Measurements from ENCODE around the gene RNF167. TPM values are rescaled to one million over a fixed set of nuclear protein-coding genes. Genes with fewer than 3 reads are reported as not detected.
A peak's percentile ranks its signal among the peaks of the same experiment; 100 is the strongest.

The RNF167 gene
- total and polyA plus RNA-seq, 2 of the 13 experiments (the other 11 are each of a cell fraction or from before 2014, with no cell fraction given) = 44.1 to 45.4 TPM

DNA sequence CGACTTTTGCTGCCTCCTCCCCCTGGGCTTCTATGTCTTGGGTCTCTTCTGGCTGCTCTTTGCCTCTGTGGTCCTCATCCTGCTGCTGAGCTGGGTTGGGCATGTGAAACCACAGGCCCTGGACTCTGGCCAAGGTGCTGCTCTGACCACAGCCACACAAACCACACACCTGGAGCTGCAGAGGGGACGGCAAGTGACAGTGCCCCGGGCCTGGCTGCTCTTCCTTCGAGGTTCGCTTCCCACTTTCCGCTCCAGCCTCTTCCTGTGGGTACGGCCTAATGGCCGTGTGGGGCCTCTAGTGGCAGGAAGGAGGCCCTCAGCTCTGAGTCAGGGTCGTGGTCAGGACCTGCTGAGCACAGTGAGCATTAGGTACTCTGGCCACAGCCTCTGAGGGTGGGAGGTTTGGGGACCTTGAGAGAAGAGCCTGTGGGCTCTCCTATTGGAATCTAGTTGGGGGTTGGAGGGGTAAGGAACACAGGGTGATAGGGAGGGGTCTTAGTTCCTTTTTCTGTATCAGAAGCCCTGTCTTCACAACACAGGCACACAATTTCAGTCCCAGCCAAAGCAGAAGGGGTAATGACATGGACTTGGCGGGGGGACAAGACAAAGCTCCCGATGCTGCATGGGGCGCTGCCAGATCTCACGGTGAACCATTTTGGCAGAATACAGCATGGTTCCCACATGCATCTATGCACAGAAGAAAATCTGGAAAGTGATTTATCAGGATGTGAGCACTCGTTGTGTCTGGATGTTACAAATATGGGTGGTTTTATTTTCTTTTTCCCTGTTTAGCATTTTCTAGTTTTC lies 5.7 kb upstream of the RNF167 start (continued):
- TF ChIP-seq, protein P1, sequence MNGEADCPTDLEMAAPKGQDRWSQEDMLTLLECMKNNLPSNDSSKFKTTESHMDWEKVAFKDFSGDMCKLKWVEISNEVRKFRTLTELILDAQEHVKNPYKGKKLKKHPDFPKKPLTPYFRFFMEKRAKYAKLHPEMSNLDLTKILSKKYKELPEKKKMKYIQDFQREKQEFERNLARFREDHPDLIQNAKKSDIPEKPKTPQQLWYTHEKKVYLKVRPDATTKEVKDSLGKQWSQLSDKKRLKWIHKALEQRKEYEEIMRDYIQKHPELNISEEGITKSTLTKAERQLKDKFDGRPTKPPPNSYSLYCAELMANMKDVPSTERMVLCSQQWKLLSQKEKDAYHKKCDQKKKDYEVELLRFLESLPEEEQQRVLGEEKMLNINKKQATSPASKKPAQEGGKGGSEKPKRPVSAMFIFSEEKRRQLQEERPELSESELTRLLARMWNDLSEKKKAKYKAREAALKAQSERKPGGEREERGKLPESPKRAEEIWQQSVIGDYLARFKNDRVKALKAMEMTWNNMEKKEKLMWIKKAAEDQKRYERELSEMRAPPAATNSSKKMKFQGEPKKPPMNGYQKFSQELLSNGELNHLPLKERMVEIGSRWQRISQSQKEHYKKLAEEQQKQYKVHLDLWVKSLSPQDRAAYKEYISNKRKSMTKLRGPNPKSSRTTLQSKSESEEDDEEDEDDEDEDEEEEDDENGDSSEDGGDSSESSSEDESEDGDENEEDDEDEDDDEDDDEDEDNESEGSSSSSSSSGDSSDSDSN (CRISPR knock-in tag; IDR thresholded peaks at IDR 0.05) = peak; percentile 42
- TF ChIP-seq ZSCAN22 (CRISPR knock-in tag; IDR thresholded peaks at IDR 0.05) (no peak), GABPB1 (CRISPR knock-in tag; IDR thresholded peaks at IDR 0.05) (peak; percentile 44), ZNF101 (CRISPR knock-in tag; IDR thresholded peaks at IDR 0.05; ENCODE audit: borderline replicate concordance, low read depth) (no peak), ZFY (CRISPR knock-in tag; IDR thresholded peaks at IDR 0.05) (peak; percentile 47; the same call in 1 of the 2 replicates), ZNF207 (IDR thresholded peaks at IDR 0.05; ENCODE audit: borderline replicate concordance) (no peak), KDM2A (CRISPR knock-in tag; IDR thresholded peaks at IDR 0.05; ENCODE audit: borderline replicate concordance, low read depth) (peak; percentile 84), THAP11 (CRISPR knock-in tag; IDR thresholded peaks at IDR 0.05) (peak; percentile 50), DR1 (CRISPR knock-in tag; IDR thresholded peaks at IDR 0.05) (no peak), IRF2 (CRISPR knock-in tag; IDR thresholded peaks at IDR 0.05) (peak; percentile 51; the same call in 1 of the 2 replicates), TGIF2 (CRISPR knock-in tag; IDR thresholded peaks at IDR 0.05) (no peak), REPIN1 (CRISPR knock-in tag; IDR thresholded peaks at IDR 0.05; ENCODE audit: borderline replicate concordance, low read depth) (peak; percentile 49; the same call in 1 of the 2 replicates), SIN3A (IDR thresholded peaks at IDR 0.05; ENCODE audit: borderline replicate concordance, low read depth, low read length) (no peak), ZNF75D (CRISPR knock-in tag; IDR thresholded peaks at IDR 0.05; ENCODE audit: borderline replicate concordance) (no peak), ZNF451 (CRISPR knock-in tag; IDR thresholded peaks at IDR 0.05) (0 out of 2 replicates have a peak, but pooled peaks have one; percentile 54), ELF1 (CRISPR knock-in tag; IDR thresholded peaks at IDR 0.05) (peak; percentile 49; the same call in 1 of the 2 replicates), AGO2 (optimal IDR thresholded peaks at IDR 0.05; ENCODE audit: low read depth, low read length) (peak; percentile 90), BRD4 (CRISPR knock-in tag; IDR thresholded peaks at IDR 0.05) (no peak), SALL1 (CRISPR knock-in tag; IDR thresholded peaks at IDR 0.05) (peak; percentile 51; the same call in 1 of the 2 replicates), ZNF891 (CRISPR knock-in tag; IDR thresholded peaks at IDR 0.05) (peak; percentile 75; the same call in 1 of the 2 replicates), HOXA3 (CRISPR knock-in tag; IDR thresholded peaks at IDR 0.05) (peak; percentile 49; the same call in 1 of the 2 replicates)
- TF ChIP-seq, protein P2, sequence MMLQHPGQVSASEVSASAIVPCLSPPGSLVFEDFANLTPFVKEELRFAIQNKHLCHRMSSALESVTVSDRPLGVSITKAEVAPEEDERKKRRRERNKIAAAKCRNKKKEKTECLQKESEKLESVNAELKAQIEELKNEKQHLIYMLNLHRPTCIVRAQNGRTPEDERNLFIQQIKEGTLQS (CRISPR knock-in tag; IDR thresholded peaks at IDR 0.05) = no peak
- TF ChIP-seq, protein P3, sequence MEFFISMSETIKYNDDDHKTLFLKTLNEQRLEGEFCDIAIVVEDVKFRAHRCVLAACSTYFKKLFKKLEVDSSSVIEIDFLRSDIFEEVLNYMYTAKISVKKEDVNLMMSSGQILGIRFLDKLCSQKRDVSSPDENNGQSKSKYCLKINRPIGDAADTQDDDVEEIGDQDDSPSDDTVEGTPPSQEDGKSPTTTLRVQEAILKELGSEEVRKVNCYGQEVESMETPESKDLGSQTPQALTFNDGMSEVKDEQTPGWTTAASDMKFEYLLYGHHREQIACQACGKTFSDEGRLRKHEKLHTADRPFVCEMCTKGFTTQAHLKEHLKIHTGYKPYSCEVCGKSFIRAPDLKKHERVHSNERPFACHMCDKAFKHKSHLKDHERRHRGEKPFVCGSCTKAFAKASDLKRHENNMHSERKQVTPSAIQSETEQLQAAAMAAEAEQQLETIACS (CRISPR knock-in tag; IDR thresholded peaks at IDR 0.05) = 0 out of 2 replicates have a peak, but pooled peaks have one; percentile 39
- TF ChIP-seq, protein P4, sequence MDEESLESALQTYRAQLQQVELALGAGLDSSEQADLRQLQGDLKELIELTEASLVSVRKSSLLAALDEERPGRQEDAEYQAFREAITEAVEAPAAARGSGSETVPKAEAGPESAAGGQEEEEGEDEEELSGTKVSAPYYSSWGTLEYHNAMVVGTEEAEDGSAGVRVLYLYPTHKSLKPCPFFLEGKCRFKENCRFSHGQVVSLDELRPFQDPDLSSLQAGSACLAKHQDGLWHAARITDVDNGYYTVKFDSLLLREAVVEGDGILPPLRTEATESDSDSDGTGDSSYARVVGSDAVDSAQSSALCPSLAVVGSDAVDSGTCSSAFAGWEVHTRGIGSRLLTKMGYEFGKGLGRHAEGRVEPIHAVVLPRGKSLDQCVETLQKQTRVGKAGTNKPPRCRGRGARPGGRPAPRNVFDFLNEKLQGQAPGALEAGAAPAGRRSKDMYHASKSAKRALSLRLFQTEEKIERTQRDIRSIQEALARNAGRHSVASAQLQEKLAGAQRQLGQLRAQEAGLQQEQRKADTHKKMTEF (CRISPR knock-in tag; IDR thresholded peaks at IDR 0.05) = 0 out of 2 replicates have a peak, but pooled peaks have one; percentile 22

Data from HepG2 (cell line).